ENCODE measurements around the gene CFAP141.

CFAP141 gene

GRCh38 chr1:154171880-154172279, 34.3 kb downstream of the CFAP141 start:
- no peak for DNase-seq (ENCODE audit: low read depth in 2 of 2)

- DNase-seq (ENCODE audit: low read depth in 2 of 2), result no peak
Measured at GRCh38 chr1:154171223-154171583, 34.9 kb downstream of the CFAP141 start.

GRCh38 chr1:154170547-154171222, 35.4 kb downstream of the CFAP141 start:
- peak in 1 of 2 donors; percentile 49 for DNase-seq (ENCODE audit: low read depth in 2 of 2)

- DNase-seq (ENCODE audit: low read depth in 2 of 2), result no peak
Measured at GRCh38 chr1:154167461-154167860, 38.7 kb downstream of the CFAP141 start.

GRCh38 chr1:154166207-154166606, 39.9 kb downstream of the CFAP141 start:
- DNase-seq (ENCODE audit: low read depth in 2 of 2), result no peak

GRCh38 chr1:154159554-154159953, 46.6 kb downstream of the CFAP141 start:
- DNase-seq (ENCODE audit: low read depth in 2 of 2), result no peak

- DNase-seq (ENCODE audit: low read depth in 2 of 2), result no peak
Measured at GRCh38 chr1:154158307-154159125, 47.6 kb downstream of the CFAP141 start.

- DNase-seq (ENCODE audit: low read depth in 2 of 2), result peak; percentile 36 to 63
Measured at GRCh38 chr1:154157520-154158306, 48.4 kb downstream of the CFAP141 start.

GRCh38 chr1:154155251-154155650, 50.9 kb downstream of the CFAP141 start:
- no peak for DNase-seq (ENCODE audit: low read depth in 2 of 2)

GRCh38 chr1:154154534-154155191, 51.5 kb downstream of the CFAP141 start, which contains the start of gene NUP210L:
Gene NUP210L, minus strand, starts transcription at chr1:154155073.
- no peak for DNase-seq (ENCODE audit: low read depth in 2 of 2)

- no peak for DNase-seq (ENCODE audit: low read depth in 2 of 2)
Measured at GRCh38 chr1:154154053-154154452, 52.1 kb downstream of the CFAP141 start.

- no peak for DNase-seq (ENCODE audit: low read depth in 2 of 2)
Measured at GRCh38 chr1:154151311-154151710, 54.8 kb downstream of the CFAP141 start.
